ENCODE results near the gene AHCYL2. TPM values are rescaled to one million over a fixed set of nuclear protein-coding genes. Genes with fewer than 3 reads are reported as not detected.

The AHCYL2 gene
- total RNA-seq, 4 donors from 2014 or later: 22.7 to 41.0 (median 35.7) TPM

- intact Hi-C loops (cut with DNase I; ENCODE audit: low total_unique reads): no loop called here
- Histone ChIP-seq H3K4me3 (no peak overlapping the region), H3K27me3 (no peaks in the 10 kb centered on the region), H3K27ac (no peak overlapping the region), H3K4me1 (peaks cover 0 to 7% of the 10 kb centered on the region in 2 donors), H3K36me3 (no peaks in the 10 kb centered on the region), H3K9me3 (no peaks in the 10 kb centered on the region)
- peak in 1 of 2 donors; percentile 39 for ATAC-seq
- DNase-seq: peak in 1 of 2 donors; percentile 22
- in situ Hi-C loops (cut with MboI; ENCODE audit: low sequenced_read_pairs in 4 of 4): no loop called here
- TF ChIP-seq CTCF (IDR thresholded peaks at IDR 0.05 in 4 of 5, conservative IDR thresholded peaks at IDR 0.05 in 1 of 5) (no peak), POLR2A (IDR thresholded peaks at IDR 0.05) (no peak)
Observed at GRCh38 chr7:129238546-129238945, 13.7 kb downstream of the AHCYL2 start.

- in situ Hi-C loops (cut with MboI; ENCODE audit: low sequenced_read_pairs in 4 of 4) (no loop called here), intact Hi-C loops (cut with DNase I; ENCODE audit: low total_unique reads) (no loop called here)
- H3K4me3 ChIP-seq: no peak overlapping the region
- H3K9me3 ChIP-seq: no peaks in the 10 kb centered on the region
- DNase-seq: no peak
- H3K36me3 ChIP-seq: no peaks in the 10 kb centered on the region
- no peaks in the 10 kb centered on the region for H3K27me3 ChIP-seq
- TF ChIP-seq CTCF (IDR thresholded peaks at IDR 0.05 in 4 of 5, conservative IDR thresholded peaks at IDR 0.05 in 1 of 5): no peak
- no peak for TF ChIP-seq POLR2A (IDR thresholded peaks at IDR 0.05)
- peak in 1 of 2 donors; percentile 42 for ATAC-seq
- no peak overlapping the region for H3K27ac ChIP-seq
- peaks cover 0 to 7% of the 10 kb centered on the region in 2 donors for H3K4me1 ChIP-seq
Observed at GRCh38 chr7:129240119-129240820, 15.4 kb downstream of the AHCYL2 start.

GRCh38 chr7:129244220-129244619, 19.4 kb downstream of the AHCYL2 start:
- no peak overlapping the region for H3K27ac ChIP-seq
- intact Hi-C loops (cut with DNase I; ENCODE audit: low total_unique reads) (no loop called here), in situ Hi-C loops (cut with MboI; ENCODE audit: low sequenced_read_pairs in 4 of 4) (no loop called here)
- no peaks in the 10 kb centered on the region for H3K27me3 ChIP-seq
- no peaks in the 10 kb centered on the region for H3K36me3 ChIP-seq
- no peak overlapping the region for H3K4me3 ChIP-seq
- TF ChIP-seq CTCF (IDR thresholded peaks at IDR 0.05 in 4 of 5, conservative IDR thresholded peaks at IDR 0.05 in 1 of 5) (no peak), POLR2A (IDR thresholded peaks at IDR 0.05) (no peak)
- no peaks in the 10 kb centered on the region for H3K4me1 ChIP-seq
- ATAC-seq (no peak), DNase-seq (no peak)
- H3K9me3 ChIP-seq: no peaks in the 10 kb centered on the region

GRCh38 chr7:129245533-129245932, 20.7 kb downstream of the AHCYL2 start:
- Histone ChIP-seq H3K9me3 (no peaks in the 10 kb centered on the region), H3K27ac (no peak overlapping the region), H3K4me3 (no peak overlapping the region), H3K36me3 (no peaks in the 10 kb centered on the region), H3K27me3 (no peaks in the 10 kb centered on the region), H3K4me1 (no peaks in the 10 kb centered on the region)
- in situ Hi-C loops (cut with MboI; ENCODE audit: low sequenced_read_pairs in 4 of 4) (no loop called here), intact Hi-C loops (cut with DNase I; ENCODE audit: low total_unique reads) (no loop called here)
- DNase-seq: no peak
- no peak for TF ChIP-seq POLR2A (IDR thresholded peaks at IDR 0.05)
- TF ChIP-seq CTCF (IDR thresholded peaks at IDR 0.05 in 4 of 5, conservative IDR thresholded peaks at IDR 0.05 in 1 of 5): no peak
- no peak for ATAC-seq

- no peak for TF ChIP-seq POLR2A (IDR thresholded peaks at IDR 0.05)
- no peak for TF ChIP-seq CTCF (IDR thresholded peaks at IDR 0.05 in 4 of 5, conservative IDR thresholded peaks at IDR 0.05 in 1 of 5)
- no peak overlapping the region for H3K27ac ChIP-seq
- no peaks in the 10 kb centered on the region for H3K36me3 ChIP-seq
- H3K9me3 ChIP-seq: no peaks in the 10 kb centered on the region
- DNase-seq (no peak), ATAC-seq (no peak)
- intact Hi-C loops (cut with DNase I; ENCODE audit: low total_unique reads) (no loop called here), in situ Hi-C loops (cut with MboI; ENCODE audit: low sequenced_read_pairs in 4 of 4) (no loop called here)
- peaks cover 3 to 4% of the 10 kb centered on the region in 2 donors for H3K4me1 ChIP-seq
- H3K27me3 ChIP-seq: no peaks in the 10 kb centered on the region
- no peak overlapping the region for H3K4me3 ChIP-seq
Observed at GRCh38 chr7:129247087-129247486, 22.3 kb downstream of the AHCYL2 start.

All from gastrocnemius medialis (tissue), 4 donors.